MM.1S (cell line): ENCODE measurements around the gene CYP46A1.

Source experiments
- EZH2 ChIP-seq: fragments of 300-600 bp; sonication (generic); optimal IDR thresholded peaks from 2 replicates; pipeline ENCODE3; 2017; ENCODE audit warnings: low read depth, mild to moderate bottlenecking, antibody characterized with exemption, low read length, mixed read lengths
- TF ChIP-seq, protein P1 (sequence below): fragments of 300-600 bp; sonication (generic); IDR thresholded peaks from 2 replicates; pipeline ENCODE4 v1.5.1; 2016; ENCODE audit warnings: antibody characterized with exemption, low read length, mixed read lengths

DNA sequence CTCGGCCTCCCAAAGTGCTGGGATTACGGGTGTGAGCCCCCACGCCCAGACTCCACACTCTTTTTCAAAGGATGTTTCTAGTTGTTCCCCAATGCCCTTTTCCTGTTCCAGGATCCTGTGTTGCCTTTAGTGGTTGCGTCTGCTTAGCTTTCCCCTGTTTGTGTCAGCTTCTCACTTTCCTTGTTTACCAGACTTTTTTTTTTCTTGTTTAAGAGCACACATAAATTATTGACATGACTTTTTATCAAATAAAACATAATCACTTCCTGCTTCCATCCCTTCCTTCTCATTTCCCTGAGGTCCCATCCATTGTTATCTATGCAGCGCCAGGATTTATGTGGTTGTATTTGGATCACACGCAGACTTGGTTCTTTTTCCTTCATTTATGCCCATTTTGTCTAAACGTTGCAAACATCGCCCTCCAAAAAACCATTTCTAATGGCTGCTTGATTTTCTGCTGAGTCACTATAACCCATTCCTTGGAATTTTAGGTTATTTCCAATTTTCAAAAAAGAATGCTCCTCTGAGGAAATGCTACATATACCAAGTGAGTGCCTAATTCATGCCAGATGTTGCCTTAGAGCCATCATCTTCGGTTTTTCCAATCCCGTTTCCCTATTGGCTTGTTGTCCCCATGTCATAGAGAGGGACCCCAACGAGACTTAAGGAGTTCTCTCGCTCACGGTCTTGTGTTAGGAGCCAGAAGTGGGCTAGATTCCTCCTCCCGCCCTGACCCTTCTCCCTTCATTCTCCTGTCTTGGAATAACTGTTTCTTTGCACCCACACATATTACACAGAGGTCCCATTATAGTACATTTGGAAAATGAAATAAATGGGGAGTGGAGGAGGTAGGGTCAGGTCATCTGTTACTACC, 13.5 kb upstream of the CYP46A1 start:
- TF ChIP-seq, protein P1, sequence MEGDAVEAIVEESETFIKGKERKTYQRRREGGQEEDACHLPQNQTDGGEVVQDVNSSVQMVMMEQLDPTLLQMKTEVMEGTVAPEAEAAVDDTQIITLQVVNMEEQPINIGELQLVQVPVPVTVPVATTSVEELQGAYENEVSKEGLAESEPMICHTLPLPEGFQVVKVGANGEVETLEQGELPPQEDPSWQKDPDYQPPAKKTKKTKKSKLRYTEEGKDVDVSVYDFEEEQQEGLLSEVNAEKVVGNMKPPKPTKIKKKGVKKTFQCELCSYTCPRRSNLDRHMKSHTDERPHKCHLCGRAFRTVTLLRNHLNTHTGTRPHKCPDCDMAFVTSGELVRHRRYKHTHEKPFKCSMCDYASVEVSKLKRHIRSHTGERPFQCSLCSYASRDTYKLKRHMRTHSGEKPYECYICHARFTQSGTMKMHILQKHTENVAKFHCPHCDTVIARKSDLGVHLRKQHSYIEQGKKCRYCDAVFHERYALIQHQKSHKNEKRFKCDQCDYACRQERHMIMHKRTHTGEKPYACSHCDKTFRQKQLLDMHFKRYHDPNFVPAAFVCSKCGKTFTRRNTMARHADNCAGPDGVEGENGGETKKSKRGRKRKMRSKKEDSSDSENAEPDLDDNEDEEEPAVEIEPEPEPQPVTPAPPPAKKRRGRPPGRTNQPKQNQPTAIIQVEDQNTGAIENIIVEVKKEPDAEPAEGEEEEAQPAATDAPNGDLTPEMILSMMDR: no peak
- TF ChIP-seq EZH2: no peak
